ENCODE measurements around the gene MAN1A1.
"Not testable (repeated sequence)": the region's sequence is repeated elsewhere in the genome, so short reads cannot be mapped to it uniquely, and the experiment has no call there.

Gene MAN1A1

GRCh38 chr6:119349361-119350201 lies at the start of gene MAN1A1:
Gene MAN1A1 (minus strand): TSS chr6:119349761. CDS start chr6:119349065, 696 bp downstream.
- peak; percentile 85 for DNase-seq

- no peak for DNase-seq
Measured at GRCh38 chr6:119395192-119395591, 45.6 kb upstream of the MAN1A1 start.

GRCh38 chr6:119390247-119390793 lies 40.8 kb upstream of the MAN1A1 start:
- no peak for DNase-seq

GRCh38 chr6:119385994-119386393 lies 36.4 kb upstream of the MAN1A1 start:
- no peak for DNase-seq

GRCh38 chr6:119384444-119384843 lies 34.9 kb upstream of the MAN1A1 start:
- no peak for DNase-seq

- no peak for DNase-seq
Measured at GRCh38 chr6:119379809-119380208, 30.2 kb upstream of the MAN1A1 start.

GRCh38 chr6:119377043-119377442 lies 27.5 kb upstream of the MAN1A1 start:
- DNase-seq, result not testable (repeated sequence)

- DNase-seq, result no peak
Measured at GRCh38 chr6:119370080-119370479, 20.5 kb upstream of the MAN1A1 start.

GRCh38 chr6:119368921-119369320 lies 19.4 kb upstream of the MAN1A1 start:
- DNase-seq, result no peak

- no peak for DNase-seq
Measured at GRCh38 chr6:119361209-119361608, 11.6 kb upstream of the MAN1A1 start.

- no peak for DNase-seq
Measured at GRCh38 chr6:119360262-119360915, 10.8 kb upstream of the MAN1A1 start.

- DNase-seq, result no peak
Measured at GRCh38 chr6:119355890-119356289, 6.3 kb upstream of the MAN1A1 start.

GRCh38 chr6:119355157-119355556 lies 5.6 kb upstream of the MAN1A1 start:
- no peak for DNase-seq

- DNase-seq, result no peak
Measured at GRCh38 chr6:119353696-119354095, 4.1 kb upstream of the MAN1A1 start.

GRCh38 chr6:119352001-119352400 lies 2.4 kb upstream of the MAN1A1 start:
- DNase-seq, result no peak

- DNase-seq, result no peak
Measured at GRCh38 chr6:119350952-119351372, 1.4 kb upstream of the MAN1A1 start.

- DNase-seq, result no peak
Measured at GRCh38 chr6:119350202-119350951, 816 bp upstream of the MAN1A1 start.

GRCh38 chr6:119348748-119349360 lies 707 bp downstream of the MAN1A1 start:
- DNase-seq, result no peak

GRCh38 chr6:119348096-119348747 lies 1.3 kb downstream of the MAN1A1 start:
- DNase-seq, result peak; percentile 18

GRCh38 chr6:119347466-119348095 lies 2.0 kb downstream of the MAN1A1 start:
- DNase-seq, result no peak

GRCh38 chr6:119346936-119347335 lies 2.6 kb downstream of the MAN1A1 start:
- no peak for DNase-seq

- no peak for DNase-seq
Measured at GRCh38 chr6:119346450-119346849, 3.1 kb downstream of the MAN1A1 start.
